Activated B cell treated with CpG ODN at 0.5 μM for 24 hours (primary cell): ENCODE measurements around the gene PCP4. TPM values are rescaled to one million over a fixed set of nuclear protein-coding genes. Genes with fewer than 3 reads are reported as not detected.
"Not testable (repeated sequence)": the region's sequence is repeated elsewhere in the genome, so short reads cannot be mapped to it uniquely, and the experiment has no call there.

ENCODE experiments used
- ATAC-seq: fragments of 200-7000 bp; cut with Tn5 transposase; one replicate; pipeline ENCODE4 v1.10.0; 2021; ENCODE audit warnings: low read depth, mild to moderate bottlenecking, moderate library complexity
- CTCF ChIA-PET: fragments of 350-600 bp; sonication (Branson Sonifier 250); formaldehyde crosslinking; loops from one replicate; lab custom pipeline; 2021; ENCODE audit warnings: antibody characterized with exemption; lab: Charles Lee
- POLR2A ChIA-PET: fragments of 350-600 bp; sonication (Branson Sonifier 250); formaldehyde crosslinking; loops from one replicate; lab custom pipeline; 2021; ENCODE audit warnings: antibody characterized with exemption; lab: Charles Lee
- DNase-seq: peaks from one replicate; pipeline ENCODE4 v3.0.0; 2022
- H3K27ac Mint-ChIP-seq: one replicate; pipeline ENCODE4 v1.8.0; 2020; ENCODE audit warnings: mixed read lengths
- H3K27me3 Mint-ChIP-seq: one replicate; pipeline ENCODE4 v1.8.0; 2021; ENCODE audit warnings: mixed read lengths
- H3K36me3 Mint-ChIP-seq: one replicate; pipeline ENCODE4 v1.8.0; 2021; ENCODE audit warnings: low read depth, mixed read lengths
- H3K4me1 Mint-ChIP-seq: one replicate; pipeline ENCODE4 v1.8.0; 2021; ENCODE audit warnings: mixed read lengths
- H3K4me3 Mint-ChIP-seq: one replicate; pipeline ENCODE4 v1.8.0; 2020; ENCODE audit warnings: mild to moderate bottlenecking, mixed read lengths
- H3K9me3 Mint-ChIP-seq: one replicate; pipeline ENCODE4 v1.8.0; 2020; ENCODE audit warnings: mixed read lengths
- CTCF ChIP-seq: fragments of 200-600 bp; IDR thresholded peaks from one replicate; pipeline ENCODE4 v1.8.0; 2022; ENCODE audit warnings: antibody characterized with exemption, mild to moderate bottlenecking
- intact Hi-C: fragments of 100-400 bp; cut with micrococcal nuclease; formaldehyde crosslinking; loops from one replicate; pipeline ENCODE4 v1.15.1; 2024
- total RNA-seq: library from RNA; stranded (reverse); gene quantifications from 2 replicates; pipeline ENCODE4 v1.2.3, GENCODE V29; 2022

PCP4 gene
- total RNA-seq, 1 donor from 2014 or later, result not detected

- intact Hi-C loops, result no loop called here
- no peaks in the 10 kb centered on the region for H3K27me3 Mint-ChIP-seq
Observed at GRCh38 chr21:39888848-39889247, 21.6 kb downstream of the PCP4 start.

GRCh38 chr21:39891111-39891510 is 23.9 kb downstream of the PCP4 start:
- TF ChIP-seq CTCF, result no peak
- Mint-ChIP-seq H3K27me3 (no peaks in the 10 kb centered on the region), H3K4me1 (no peaks in the 10 kb centered on the region), H3K9me3 (no peaks in the 10 kb centered on the region), H3K4me3 (no peak overlapping the region), H3K36me3 (no peaks in the 10 kb centered on the region), H3K27ac (no peak overlapping the region)
- intact Hi-C loops, result no loop called here
- no peak for ATAC-seq
- no peak for DNase-seq
- ChIA-PET CTCF (no interaction called here), POLR2A (no interaction called here)

More at GRCh38 chr21:39888848-39889247, 21.6 kb downstream of the PCP4 start:
- ChIA-PET CTCF (no interaction called here), POLR2A (no interaction called here)
- no peak for DNase-seq
- no peak overlapping the region for H3K4me3 Mint-ChIP-seq
- H3K36me3 Mint-ChIP-seq, result no peaks in the 10 kb centered on the region
- no peaks in the 10 kb centered on the region for H3K4me1 Mint-ChIP-seq
- ATAC-seq, result no peak
- H3K9me3 Mint-ChIP-seq, result no peaks in the 10 kb centered on the region
- H3K27ac Mint-ChIP-seq, result no peak overlapping the region
- TF ChIP-seq CTCF, result no peak

GRCh38 chr21:39891863-39892262 is 24.6 kb downstream of the PCP4 start:
- H3K27me3 Mint-ChIP-seq, H3K4me3 Mint-ChIP-seq, ATAC-seq, H3K36me3 Mint-ChIP-seq, H3K4me1 Mint-ChIP-seq, H3K9me3 Mint-ChIP-seq, H3K27ac Mint-ChIP-seq, intact Hi-C loops, DNase-seq, POLR2A ChIA-PET, CTCF ChIA-PET: not testable (repeated sequence)

- ATAC-seq, result no peak
- H3K36me3 Mint-ChIP-seq, result no peaks in the 10 kb centered on the region
- no peak overlapping the region for H3K4me3 Mint-ChIP-seq
- no peak for TF ChIP-seq CTCF
- intact Hi-C loops, result no loop called here
- DNase-seq, result no peak
- ChIA-PET CTCF (no interaction called here), POLR2A (no interaction called here)
- H3K4me1 Mint-ChIP-seq, result no peaks in the 10 kb centered on the region
- peaks cover 2% of the 10 kb centered on the region for H3K9me3 Mint-ChIP-seq
- no peaks in the 10 kb centered on the region for H3K27me3 Mint-ChIP-seq
- no peak overlapping the region for H3K27ac Mint-ChIP-seq
Observed at GRCh38 chr21:39900491-39900890, 33.3 kb downstream of the PCP4 start.

DNA sequence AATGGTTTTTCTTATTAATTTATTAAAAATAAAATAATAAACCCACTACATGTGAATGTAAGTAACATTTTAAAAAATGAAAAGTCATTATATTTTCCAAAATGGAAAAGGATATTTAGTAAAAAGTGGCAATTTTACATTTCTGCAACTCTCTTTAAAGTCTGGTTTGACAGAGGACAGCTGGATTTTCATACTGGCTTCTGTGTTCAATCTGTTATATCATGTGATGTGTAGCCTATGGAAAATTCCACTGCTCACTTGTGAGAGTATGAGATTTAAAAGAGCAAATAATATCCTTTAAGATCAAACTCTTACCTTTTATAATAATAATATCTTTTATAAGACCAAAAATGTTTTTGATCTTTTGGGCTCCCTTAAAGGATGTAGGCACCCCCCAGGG is 33.7 kb downstream of the PCP4 start:
- H3K9me3 Mint-ChIP-seq, result peaks cover 2% of the 10 kb centered on the region
- no peak overlapping the region for H3K4me3 Mint-ChIP-seq
- ChIA-PET CTCF (no interaction called here), POLR2A (no interaction called here)
- no peaks in the 10 kb centered on the region for H3K4me1 Mint-ChIP-seq
- no peak for TF ChIP-seq CTCF
- H3K36me3 Mint-ChIP-seq, result no peaks in the 10 kb centered on the region
- no peaks in the 10 kb centered on the region for H3K27me3 Mint-ChIP-seq
- H3K27ac Mint-ChIP-seq, result no peak overlapping the region
- intact Hi-C loops, result no loop called here
- no peak for ATAC-seq
- DNase-seq, result no peak

- DNase-seq (no peak), ATAC-seq (no peak)
- no peak for TF ChIP-seq CTCF
- Mint-ChIP-seq H3K36me3 (no peaks in the 10 kb centered on the region), H3K4me3 (no peak overlapping the region), H3K4me1 (no peaks in the 10 kb centered on the region), H3K27me3 (no peaks in the 10 kb centered on the region), H3K27ac (no peak overlapping the region), H3K9me3 (peaks cover 2% of the 10 kb centered on the region)
- intact Hi-C loops, result no loop called here
- CTCF ChIA-PET, result no interaction called here
- POLR2A ChIA-PET, result no interaction called here
Observed at GRCh38 chr21:39902986-39903385, 35.7 kb downstream of the PCP4 start.
